ENCODE results near the gene SPINK9.

- TF ChIP-seq JUN (CRISPR knock-in tag; IDR thresholded peaks at IDR 0.05) (no peak), ZNF281 (CRISPR knock-in tag; IDR thresholded peaks at IDR 0.05) (no peak), USF2 (CRISPR knock-in tag; IDR thresholded peaks at IDR 0.05) (no peak), ATF1 (CRISPR knock-in tag; IDR thresholded peaks at IDR 0.05) (no peak), TEAD1 (CRISPR knock-in tag; IDR thresholded peaks at IDR 0.05) (no peak), CREB1 (CRISPR knock-in tag; IDR thresholded peaks at IDR 0.05) (no peak), CREM (CRISPR knock-in tag; IDR thresholded peaks at IDR 0.05) (no peak), ESRRA (CRISPR knock-in tag; IDR thresholded peaks at IDR 0.05; ENCODE audit: borderline replicate concordance) (no peak)
- TF ChIP-seq, protein P1, sequence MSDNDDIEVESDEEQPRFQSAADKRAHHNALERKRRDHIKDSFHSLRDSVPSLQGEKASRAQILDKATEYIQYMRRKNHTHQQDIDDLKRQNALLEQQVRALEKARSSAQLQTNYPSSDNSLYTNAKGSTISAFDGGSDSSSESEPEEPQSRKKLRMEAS (CRISPR knock-in tag; IDR thresholded peaks at IDR 0.05), result no peak
- TF ChIP-seq, protein P2, sequence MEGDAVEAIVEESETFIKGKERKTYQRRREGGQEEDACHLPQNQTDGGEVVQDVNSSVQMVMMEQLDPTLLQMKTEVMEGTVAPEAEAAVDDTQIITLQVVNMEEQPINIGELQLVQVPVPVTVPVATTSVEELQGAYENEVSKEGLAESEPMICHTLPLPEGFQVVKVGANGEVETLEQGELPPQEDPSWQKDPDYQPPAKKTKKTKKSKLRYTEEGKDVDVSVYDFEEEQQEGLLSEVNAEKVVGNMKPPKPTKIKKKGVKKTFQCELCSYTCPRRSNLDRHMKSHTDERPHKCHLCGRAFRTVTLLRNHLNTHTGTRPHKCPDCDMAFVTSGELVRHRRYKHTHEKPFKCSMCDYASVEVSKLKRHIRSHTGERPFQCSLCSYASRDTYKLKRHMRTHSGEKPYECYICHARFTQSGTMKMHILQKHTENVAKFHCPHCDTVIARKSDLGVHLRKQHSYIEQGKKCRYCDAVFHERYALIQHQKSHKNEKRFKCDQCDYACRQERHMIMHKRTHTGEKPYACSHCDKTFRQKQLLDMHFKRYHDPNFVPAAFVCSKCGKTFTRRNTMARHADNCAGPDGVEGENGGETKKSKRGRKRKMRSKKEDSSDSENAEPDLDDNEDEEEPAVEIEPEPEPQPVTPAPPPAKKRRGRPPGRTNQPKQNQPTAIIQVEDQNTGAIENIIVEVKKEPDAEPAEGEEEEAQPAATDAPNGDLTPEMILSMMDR (IDR thresholded peaks at IDR 0.05), result no peak
- TF ChIP-seq, protein P3, sequence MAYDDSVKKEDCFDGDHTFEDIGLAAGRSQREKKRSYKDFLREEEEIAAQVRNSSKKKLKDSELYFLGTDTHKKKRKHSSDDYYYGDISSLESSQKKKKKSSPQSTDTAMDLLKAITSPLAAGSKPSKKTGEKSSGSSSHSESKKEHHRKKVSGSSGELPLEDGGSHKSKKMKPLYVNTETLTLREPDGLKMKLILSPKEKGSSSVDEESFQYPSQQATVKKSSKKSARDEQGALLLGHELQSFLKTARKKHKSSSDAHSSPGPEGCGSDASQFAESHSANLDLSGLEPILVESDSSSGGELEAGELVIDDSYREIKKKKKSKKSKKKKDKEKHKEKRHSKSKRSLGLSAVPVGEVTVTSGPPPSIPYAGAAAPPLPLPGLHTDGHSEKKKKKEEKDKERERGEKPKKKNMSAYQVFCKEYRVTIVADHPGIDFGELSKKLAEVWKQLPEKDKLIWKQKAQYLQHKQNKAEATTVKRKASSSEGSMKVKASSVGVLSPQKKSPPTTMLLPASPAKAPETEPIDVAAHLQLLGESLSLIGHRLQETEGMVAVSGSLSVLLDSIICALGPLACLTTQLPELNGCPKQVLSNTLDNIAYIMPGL (CRISPR knock-in tag; IDR thresholded peaks at IDR 0.05), result no peak
Observed at GRCh38 chr5:148352696-148353095, 17.3 kb downstream of the SPINK9 start.
